Islet of Langerhans (tissue), 1 donor: ENCODE results near the gene ACER3.
"Not testable (repeated sequence)": the region's sequence is repeated elsewhere in the genome, so short reads cannot be mapped to it uniquely, and the experiment has no call there.

Experiments used
- FAIRE-seq: peaks from one replicate; lab custom pipeline; 2011; peaks lifted over from hg19 to GRCh38; lab: Jason Lieb, UNC

ACER3 gene

GRCh38 chr11:76919887-76920746 lies 59.4 kb downstream of the ACER3 start:
- peak; percentile 85 for FAIRE-seq

GRCh38 chr11:76927160-76927559 lies 66.4 kb downstream of the ACER3 start:
- FAIRE-seq: no peak

- no peak for FAIRE-seq
These were observed 74.3 kb downstream of the ACER3 start for GRCh38 chr11:76935042-76935441.

GRCh38 chr11:76939219-76939631 lies 78.5 kb downstream of the ACER3 start:
- FAIRE-seq: no peak

- no peak for FAIRE-seq
These were observed 83.5 kb downstream of the ACER3 start for GRCh38 chr11:76944225-76944624.

GRCh38 chr11:76946223-76946622 lies 85.5 kb downstream of the ACER3 start:
- FAIRE-seq: no peak

- FAIRE-seq: no peak
These were observed 86.5 kb downstream of the ACER3 start for GRCh38 chr11:76947190-76947589.

GRCh38 chr11:76947800-76948199 lies 87.1 kb downstream of the ACER3 start:
- no peak for FAIRE-seq

GRCh38 chr11:76955459-76956114 lies 94.9 kb downstream of the ACER3 start:
- no peak for FAIRE-seq

GRCh38 chr11:76962583-76963416 lies 102.1 kb downstream of the ACER3 start:
- no peak for FAIRE-seq

- FAIRE-seq: not testable (repeated sequence)
These were observed 102.9 kb downstream of the ACER3 start for GRCh38 chr11:76963417-76964168.

- no peak for FAIRE-seq
These were observed 111.3 kb downstream of the ACER3 start for GRCh38 chr11:76972051-76972450.

GRCh38 chr11:76974179-76974891 lies 113.6 kb downstream of the ACER3 start:
- no peak for FAIRE-seq

- FAIRE-seq: no peak
These were observed 114.8 kb downstream of the ACER3 start for GRCh38 chr11:76975513-76975912.

- no peak for FAIRE-seq
These were observed 117.1 kb downstream of the ACER3 start for GRCh38 chr11:76977791-76978190.

- FAIRE-seq: no peak
These were observed 117.5 kb downstream of the ACER3 start for GRCh38 chr11:76978239-76978638.

- no peak for FAIRE-seq
These were observed 118.1 kb downstream of the ACER3 start for GRCh38 chr11:76978818-76979217.

GRCh38 chr11:76980196-76980595 lies 119.5 kb downstream of the ACER3 start:
- no peak for FAIRE-seq

- FAIRE-seq: no peak
These were observed 124.0 kb downstream of the ACER3 start for GRCh38 chr11:76984743-76985142.

- no peak for FAIRE-seq
These were observed 126.5 kb downstream of the ACER3 start for GRCh38 chr11:76987203-76987602.

GRCh38 chr11:76990628-76991027 lies 129.9 kb downstream of the ACER3 start:
- no peak for FAIRE-seq
